BE2C (cell line): ENCODE data around the gene ZMYND8.

Experiments
- DNase-seq: peaks from one replicate; pipeline ENCODE4 v3.0.0-alpha.2; 2020
- H3K27me3 ChIP-seq: fragments of 250-450 bp; sonication (Bioruptor Pico); 2 replicates; pipeline ENCODE4 v1.5.1; 2020; ENCODE audit warnings: mild to moderate bottlenecking
- H3K36me3 ChIP-seq: fragments of 250-450 bp; sonication (Bioruptor Pico); 2 replicates; pipeline ENCODE4 v1.5.1; 2020; ENCODE audit warnings: mild to moderate bottlenecking
- H3K4me1 ChIP-seq: fragments of 250-450 bp; sonication (Bioruptor Pico); 2 replicates; pipeline ENCODE4 v1.5.1; 2020
- H3K4me3 ChIP-seq: 2 replicates; pipeline ENCODE4 v1.5.1; 2011; ENCODE audit warnings: low read depth, low read length
- H3K9me3 ChIP-seq: fragments of 250-450 bp; sonication (Bioruptor Pico); 2 replicates; pipeline ENCODE4 v1.5.1; 2020
- TF ChIP-seq, protein P1 (sequence below): IDR thresholded peaks from 2 replicates; pipeline ENCODE4 v1.5.1; 2012; ENCODE audit warnings: mild to moderate bottlenecking, low read depth, low read length

ZMYND8 gene

DNA sequence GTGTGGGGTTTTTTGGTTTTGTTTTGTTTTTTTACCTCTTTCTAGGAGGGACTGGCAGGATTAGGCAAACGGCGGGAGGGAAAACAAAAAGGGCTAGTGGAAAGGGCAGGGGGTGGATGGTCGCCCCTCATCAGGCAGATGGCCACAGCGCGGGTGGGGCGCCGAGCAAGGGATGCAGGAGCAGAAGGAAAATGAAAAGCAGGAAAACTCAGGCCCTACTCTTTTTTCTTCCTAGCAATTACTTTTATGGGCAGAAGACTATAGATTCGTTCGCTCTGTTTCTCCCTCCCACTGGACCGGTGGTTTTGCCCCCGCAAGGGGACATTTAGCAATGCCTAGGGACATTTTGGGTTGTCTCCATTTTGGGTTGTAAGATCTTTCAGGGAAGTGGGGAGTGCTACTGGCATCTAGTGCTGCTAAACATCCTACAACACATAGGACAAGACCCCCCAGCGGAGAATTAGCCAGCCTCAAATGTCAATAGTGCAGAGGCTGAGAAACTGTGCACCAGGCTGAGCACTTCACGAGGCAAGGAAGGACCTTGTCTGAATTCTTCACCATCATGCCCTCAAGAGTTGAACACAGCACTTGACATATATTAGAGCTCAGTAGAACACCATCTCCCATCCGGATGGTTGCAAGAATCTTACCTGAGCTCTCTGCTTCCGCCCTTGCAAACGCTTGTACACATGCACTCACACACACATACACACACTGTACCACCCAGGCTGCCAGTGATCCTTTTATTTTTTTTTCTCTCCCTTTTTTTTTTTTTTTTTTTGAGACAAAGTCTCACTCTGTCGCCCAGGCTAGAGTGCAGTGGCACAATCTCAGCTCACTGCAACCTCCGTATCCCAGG is 4.8 kb upstream of the ZMYND8 start:
- TF ChIP-seq, protein P1, sequence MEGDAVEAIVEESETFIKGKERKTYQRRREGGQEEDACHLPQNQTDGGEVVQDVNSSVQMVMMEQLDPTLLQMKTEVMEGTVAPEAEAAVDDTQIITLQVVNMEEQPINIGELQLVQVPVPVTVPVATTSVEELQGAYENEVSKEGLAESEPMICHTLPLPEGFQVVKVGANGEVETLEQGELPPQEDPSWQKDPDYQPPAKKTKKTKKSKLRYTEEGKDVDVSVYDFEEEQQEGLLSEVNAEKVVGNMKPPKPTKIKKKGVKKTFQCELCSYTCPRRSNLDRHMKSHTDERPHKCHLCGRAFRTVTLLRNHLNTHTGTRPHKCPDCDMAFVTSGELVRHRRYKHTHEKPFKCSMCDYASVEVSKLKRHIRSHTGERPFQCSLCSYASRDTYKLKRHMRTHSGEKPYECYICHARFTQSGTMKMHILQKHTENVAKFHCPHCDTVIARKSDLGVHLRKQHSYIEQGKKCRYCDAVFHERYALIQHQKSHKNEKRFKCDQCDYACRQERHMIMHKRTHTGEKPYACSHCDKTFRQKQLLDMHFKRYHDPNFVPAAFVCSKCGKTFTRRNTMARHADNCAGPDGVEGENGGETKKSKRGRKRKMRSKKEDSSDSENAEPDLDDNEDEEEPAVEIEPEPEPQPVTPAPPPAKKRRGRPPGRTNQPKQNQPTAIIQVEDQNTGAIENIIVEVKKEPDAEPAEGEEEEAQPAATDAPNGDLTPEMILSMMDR, result no peak

DNA sequence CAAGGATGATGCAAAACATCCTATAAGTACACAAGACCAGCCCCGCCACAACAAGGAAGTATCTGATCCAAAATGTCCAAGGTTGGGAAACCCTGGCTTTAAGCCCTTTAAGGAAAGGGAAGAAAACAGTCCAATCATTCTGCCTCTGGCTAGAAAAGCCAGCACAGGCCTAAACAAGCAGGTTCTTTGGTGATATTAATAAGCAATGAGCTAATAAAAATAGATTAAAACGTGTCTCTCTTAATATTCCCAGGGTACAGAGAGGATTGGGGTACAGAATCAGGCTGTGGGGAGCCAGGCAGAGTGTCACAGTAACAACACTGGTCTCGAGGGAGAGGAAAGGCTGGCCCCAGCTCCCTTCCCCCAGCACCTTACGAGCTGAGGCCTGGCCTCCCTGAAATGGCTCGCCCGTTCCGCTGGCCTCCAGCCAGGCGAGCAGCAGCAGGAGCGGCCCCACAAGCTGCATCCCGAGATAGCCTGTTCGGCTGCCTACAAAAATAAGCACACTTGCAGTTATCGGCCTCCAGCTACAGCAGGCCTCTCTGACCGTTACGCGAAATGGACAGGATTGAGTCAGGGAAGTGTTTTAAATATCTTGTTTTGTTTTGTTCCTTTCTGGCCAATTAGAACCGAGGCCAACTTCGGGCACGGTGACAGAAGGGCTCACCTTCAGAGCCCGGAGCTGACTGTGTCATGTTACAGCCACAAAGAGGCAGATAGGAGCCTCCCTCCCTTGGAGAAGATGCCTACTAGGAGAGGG is 4.0 kb upstream of the ZMYND8 start:
- TF ChIP-seq, protein P1, result no peak
- H3K9me3 ChIP-seq, result no peaks in the 10 kb centered on the region
- H3K4me3 ChIP-seq, result peak overlapping the region; percentile 37
- H3K27me3 ChIP-seq, result no peaks in the 10 kb centered on the region
- DNase-seq, result peak; percentile 93
- H3K36me3 ChIP-seq, result no peaks in the 10 kb centered on the region
- H3K4me1 ChIP-seq, result peaks cover 33% of the 10 kb centered on the region

More for the DNA sequence above, 4.8 kb upstream of the ZMYND8 start:
- no peak for DNase-seq
- H3K27me3 ChIP-seq, result no peaks in the 10 kb centered on the region
- H3K4me3 ChIP-seq, result peak overlapping the region; percentile 37
- no peaks in the 10 kb centered on the region for H3K9me3 ChIP-seq
- peaks cover 33% of the 10 kb centered on the region for H3K4me1 ChIP-seq
- H3K36me3 ChIP-seq, result no peaks in the 10 kb centered on the region

DNA sequence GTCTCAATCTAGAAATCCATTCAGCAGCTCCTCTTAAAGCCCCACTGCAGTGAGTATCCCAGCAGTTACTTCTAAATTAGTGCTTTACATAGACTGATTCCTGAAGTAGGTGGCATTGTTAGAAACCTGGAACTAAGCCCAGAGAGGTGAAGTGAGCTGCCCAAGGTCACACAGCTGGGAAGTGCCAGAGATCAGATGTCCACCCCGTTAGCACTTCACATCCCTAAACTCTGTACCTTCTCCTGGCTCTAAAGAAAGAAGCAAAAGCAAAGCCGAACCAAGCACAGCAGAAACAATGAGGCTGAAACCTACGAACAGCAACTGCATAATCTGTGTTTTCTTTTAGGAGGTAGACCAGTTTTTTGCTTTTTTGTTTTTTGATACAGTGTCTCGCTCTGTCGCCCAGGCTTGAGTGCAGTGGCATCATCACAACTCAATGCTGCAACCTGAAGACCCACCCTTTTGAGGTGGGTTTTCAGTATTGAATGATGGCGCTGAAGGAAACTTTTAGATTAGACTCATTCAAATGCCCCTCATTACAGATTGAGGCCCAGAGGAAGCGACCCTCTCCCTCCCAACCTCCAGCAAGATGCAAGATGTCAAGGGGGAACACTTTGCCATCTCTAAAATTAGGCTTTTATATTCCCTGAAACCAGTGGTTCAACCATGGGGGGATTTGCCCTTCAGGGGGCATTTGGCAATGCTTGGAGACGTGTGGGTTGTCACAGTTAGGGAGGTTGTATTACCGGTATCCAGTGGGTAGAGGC is 3.2 kb upstream of the ZMYND8 start:
- Histone ChIP-seq H3K9me3 (no peaks in the 10 kb centered on the region), H3K4me3 (no peak overlapping the region), H3K4me1 (peaks cover 33% of the 10 kb centered on the region), H3K36me3 (no peaks in the 10 kb centered on the region; the same call in 1 of the 2 replicates), H3K27me3 (no peaks in the 10 kb centered on the region)
- TF ChIP-seq, protein P1, result peak; percentile 6; the same call in 1 of the 2 replicates
- no peak for DNase-seq

DNA sequence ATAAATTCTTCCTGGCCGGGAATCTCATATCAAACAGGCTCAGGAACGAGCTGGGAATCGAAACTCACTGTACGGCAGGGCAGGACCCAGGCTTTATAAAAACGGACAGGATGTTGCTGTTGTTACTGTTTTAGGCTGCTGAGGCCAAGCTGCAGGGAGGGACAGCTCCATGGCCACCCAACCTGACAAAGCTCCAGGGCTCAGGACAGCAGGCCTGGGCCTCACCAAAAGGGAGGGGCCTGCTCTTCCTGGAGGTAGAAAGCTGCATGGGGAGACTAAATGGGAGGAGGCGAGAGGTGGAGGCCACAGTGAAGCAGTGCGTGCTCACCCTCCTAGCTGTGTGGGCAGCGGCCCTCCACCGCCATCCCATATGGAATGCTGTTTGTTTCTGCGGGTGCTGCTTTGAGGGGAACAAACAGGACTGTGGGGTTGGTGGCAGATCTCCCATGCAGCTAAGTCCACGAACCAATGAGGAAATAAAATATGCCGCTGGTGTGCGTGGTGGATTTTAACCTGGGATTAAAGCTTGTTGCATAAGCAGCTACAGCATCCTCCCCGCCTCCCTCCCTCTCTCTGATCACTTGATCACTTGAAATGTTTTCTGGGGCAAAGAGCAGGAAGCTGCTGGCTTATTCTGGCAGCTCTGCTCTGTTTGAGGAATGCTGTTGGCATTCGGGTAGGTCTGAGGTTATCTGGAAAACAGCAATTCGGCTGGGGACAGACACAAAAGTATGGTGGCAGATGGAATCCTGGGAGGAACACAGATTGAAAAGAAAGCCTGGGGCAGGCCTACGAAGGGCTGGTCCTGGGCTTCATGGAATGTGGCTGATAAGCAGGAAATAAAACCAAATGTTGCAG is 2.4 kb upstream of the ZMYND8 start:
- TF ChIP-seq, protein P1, result no peak
- DNase-seq, result peak; percentile 75
- H3K4me3 ChIP-seq, result peak overlapping the region; percentile 15
- H3K4me1 ChIP-seq, result peaks cover 35% of the 10 kb centered on the region
- H3K9me3 ChIP-seq, result no peaks in the 10 kb centered on the region
- peaks cover 5% of the 10 kb centered on the region; the same call in 1 of the 2 replicates for H3K36me3 ChIP-seq
- H3K27me3 ChIP-seq, result no peaks in the 10 kb centered on the region

DNA sequence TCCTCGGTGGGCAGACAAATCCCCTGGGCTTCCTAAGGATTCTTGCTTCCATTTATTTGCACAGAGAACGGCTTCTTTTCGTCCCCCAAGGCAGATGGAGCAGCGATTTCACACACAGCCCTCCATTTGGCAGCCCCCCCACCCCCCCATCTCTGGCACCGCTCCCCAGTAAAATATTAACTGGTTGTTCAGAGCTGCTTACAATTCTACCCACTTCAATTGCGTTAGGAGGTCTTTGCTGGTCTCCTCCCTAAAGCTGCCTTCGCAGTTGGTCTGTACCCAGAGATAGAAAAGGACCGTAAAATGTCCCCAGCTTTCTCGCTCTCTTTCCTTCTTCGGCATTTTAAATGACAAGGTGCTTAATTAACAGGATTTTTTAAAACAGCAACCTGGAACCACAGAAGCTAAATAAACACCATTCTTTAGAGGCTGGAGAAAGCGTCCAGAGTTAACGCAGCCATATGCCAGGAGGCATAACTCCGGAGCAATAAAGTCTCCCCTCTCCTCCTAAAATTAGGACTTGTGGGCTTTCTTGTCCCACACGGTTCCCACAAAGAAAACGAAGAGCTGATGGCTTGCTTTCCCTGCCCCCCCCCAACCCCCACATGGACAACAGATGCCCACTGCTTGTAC is 1.7 kb upstream of the ZMYND8 start:
- no peak for DNase-seq
- H3K9me3 ChIP-seq, result no peaks in the 10 kb centered on the region
- peak overlapping the region; percentile 68 for H3K4me3 ChIP-seq
- no peaks in the 10 kb centered on the region for H3K27me3 ChIP-seq
- peaks cover 39% of the 10 kb centered on the region for H3K4me1 ChIP-seq
- TF ChIP-seq, protein P1, result no peak
- H3K36me3 ChIP-seq, result peaks cover 5% of the 10 kb centered on the region; the same call in 1 of the 2 replicates
